ENCODE results near the gene GSE1. TPM values are rescaled to one million over a fixed set of nuclear protein-coding genes. Genes with fewer than 3 reads are reported as not detected.

The GSE1 gene
- total and polyA plus RNA-seq, 9 donors, result 32.9 to 212 (median 91.4) TPM

GRCh38 chr16:85606904-85607303, 6.2 kb upstream of the GSE1 start:
- intact Hi-C loops (cut with DNase I), result loop anchor here in 2 of 4 donors (10.0 kb wide), 3 partner anchors 52 to 212 kb away; no protein-coding TSS in a partner anchor
- Histone ChIP-seq H3K4me1 (ENCODE audit: insufficient read depth) (peaks cover 18% of the 10 kb centered on the region), H3K27ac (no peak overlapping the region), H3K9me3 (no peaks in the 10 kb centered on the region), H3K4me3 (no peak overlapping the region), H3K36me3 (no peaks in the 10 kb centered on the region), H3K27me3 (no peaks in the 10 kb centered on the region)
- no peak for TF ChIP-seq CTCF (IDR thresholded peaks at IDR 0.05)
- no peak for TF ChIP-seq POLR2A (IDR thresholded peaks at IDR 0.05)
- TF ChIP-seq EP300 (IDR thresholded peaks at IDR 0.05), result no peak
- no peak for DNase-seq
- WGBS, 3 donors, result 24 to 38% (median 37%) methylated on average over 6 to 7 of the region's 7 CpGs

- H3K4me3 ChIP-seq, result no peak overlapping the region
- no peak overlapping the region for H3K27ac ChIP-seq
- H3K27me3 ChIP-seq, result no peaks in the 10 kb centered on the region
- DNase-seq, result no peak
- WGBS, 3 donors, result 19 to 25% (median 19%) methylated on average over 21 of the region's 21 CpGs
- no peaks in the 10 kb centered on the region for H3K36me3 ChIP-seq
- intact Hi-C loops (cut with DNase I), result loop anchor here in 2 of 4 donors (10.0 kb wide), 3 partner anchors 53 to 213 kb away; no protein-coding TSS in a partner anchor
- peaks cover 20% of the 10 kb centered on the region for H3K4me1 ChIP-seq (ENCODE audit: insufficient read depth)
- no peak for TF ChIP-seq POLR2A (IDR thresholded peaks at IDR 0.05)
- no peak for TF ChIP-seq EP300 (IDR thresholded peaks at IDR 0.05)
- no peak for TF ChIP-seq CTCF (IDR thresholded peaks at IDR 0.05)
- no peaks in the 10 kb centered on the region for H3K9me3 ChIP-seq
Observed at GRCh38 chr16:85607321-85607765, 5.8 kb upstream of the GSE1 start.

GRCh38 chr16:85607796-85608514, 5.2 kb upstream of the GSE1 start:
- H3K27me3 ChIP-seq, result no peaks in the 10 kb centered on the region
- no peak overlapping the region for H3K4me3 ChIP-seq
- no peak for TF ChIP-seq CTCF (IDR thresholded peaks at IDR 0.05)
- TF ChIP-seq EP300 (IDR thresholded peaks at IDR 0.05), result no peak
- TF ChIP-seq POLR2A (IDR thresholded peaks at IDR 0.05), result no peak
- intact Hi-C loops (cut with DNase I), result loop anchor here in 2 of 4 donors (10.0 kb wide), 3 partner anchors 53 to 213 kb away; no protein-coding TSS in a partner anchor
- no peak overlapping the region for H3K27ac ChIP-seq
- 75 to 81% (median 78%) methylated on average over 14 of the region's 14 CpGs for WGBS, 3 donors
- H3K9me3 ChIP-seq, result no peaks in the 10 kb centered on the region
- DNase-seq, result no peak
- peaks cover 25% of the 10 kb centered on the region for H3K4me1 ChIP-seq (ENCODE audit: insufficient read depth)
- H3K36me3 ChIP-seq, result no peaks in the 10 kb centered on the region

- TF ChIP-seq EP300 (IDR thresholded peaks at IDR 0.05) (no peak), CTCF (IDR thresholded peaks at IDR 0.05) (no peak), POLR2A (IDR thresholded peaks at IDR 0.05) (no peak)
- H3K4me1 ChIP-seq (ENCODE audit: insufficient read depth), result peaks cover 29% of the 10 kb centered on the region
Observed at GRCh38 chr16:85608515-85608885, 4.6 kb upstream of the GSE1 start.

More at GRCh38 chr16:85608515-85608885, 4.6 kb upstream of the GSE1 start:
- no peaks in the 10 kb centered on the region for H3K27me3 ChIP-seq
- intact Hi-C loops (cut with DNase I), result loop anchor here in 2 of 4 donors (10.0 kb wide), 3 partner anchors 54 to 214 kb away; no protein-coding TSS in a partner anchor
- H3K9me3 ChIP-seq, result no peaks in the 10 kb centered on the region
- no peak overlapping the region for H3K4me3 ChIP-seq
- WGBS, 3 donors, result 83 to 88% (median 86%) methylated on average over 11 of the region's 11 CpGs
- no peak overlapping the region for H3K27ac ChIP-seq
- H3K36me3 ChIP-seq, result no peaks in the 10 kb centered on the region
- DNase-seq, result no peak
